IMR-90 (cell line): ENCODE data around the gene SLC16A8. TPM values are rescaled to one million over a fixed set of nuclear protein-coding genes. Genes with fewer than 3 reads are reported as not detected.

Experiments
- ATAC-seq: fragments of 200-7000 bp; cut with Tn5 transposase; 2 replicates; pipeline ENCODE4 v1.9.1; 2020; ENCODE audit warnings: low read depth, mild to moderate bottlenecking, moderate library complexity
- BruUV-seq: library from RNA; stranded (reverse); fragments of 400-500 nt; replicated peaks from 2 replicates; lab custom pipeline; 2021; lab: Mats Ljungman, UMichigan
- CTCF ChIA-PET: fragments of 300-600 bp; formaldehyde crosslinking; extraction: SDS; loops from one replicate; lab custom pipeline; 2021; ENCODE audit warnings: antibody characterized with exemption; lab: Yijun Ruan, JAX
- POLR2A ChIA-PET: fragments of 300-600 bp; sonication (Branson Sonifier 250); formaldehyde crosslinking; loops from one replicate; lab custom pipeline; 2022; ENCODE audit warnings: antibody characterized with exemption; ENCODE audit not compliant: unreplicated experiment; lab: Charles Lee
- DNase-seq: peaks from one replicate; pipeline ENCODE4 v3.0.0; 2013
- H2AFZ ChIP-seq: replicated peaks from 2 replicates; pipeline ENCODE3; 2013; ENCODE audit warnings: low read length, mild to moderate bottlenecking; ENCODE audit not compliant: poor library complexity
- H2AK5ac ChIP-seq: 2 replicates; pipeline ENCODE4 v1.6.1; 2013; ENCODE audit warnings: low read depth, low read length, inconsistent platforms
- H2AK9ac ChIP-seq: replicated peaks from 2 replicates; pipeline ENCODE3; 2013; ENCODE audit warnings: mild to moderate bottlenecking, low read depth, low read length, moderate library complexity; ENCODE audit not compliant: poor library complexity
- H2BK120ac ChIP-seq: 2 replicates; pipeline ENCODE4 v1.6.1; 2013; ENCODE audit warnings: low read depth, low read length, inconsistent platforms
- H2BK15ac ChIP-seq: 3 replicates; pipeline ENCODE4 v1.6.1; 2013; ENCODE audit warnings: low read depth, low read length, inconsistent platforms
- H2BK20ac ChIP-seq: 2 replicates; pipeline ENCODE4 v1.6.1; 2013; ENCODE audit warnings: low read depth, mild to moderate bottlenecking, inconsistent platforms, low read length, moderate library complexity
- H2BK5ac ChIP-seq: 2 replicates; pipeline ENCODE4 v1.6.1; 2013; ENCODE audit warnings: mild to moderate bottlenecking, low read depth, low read length, inconsistent platforms; ENCODE audit not compliant: poor library complexity, severe bottlenecking
- H3K14ac ChIP-seq: replicated peaks from 2 replicates; pipeline ENCODE4 v1.6.1; 2013; ENCODE audit warnings: low read depth, low read length, inconsistent platforms
- H3K18ac ChIP-seq: 2 replicates; pipeline ENCODE4 v1.6.1; 2013; ENCODE audit warnings: low read depth, low read length, control low read depth
- H3K23ac ChIP-seq: 2 replicates; pipeline ENCODE4 v1.6.1; 2013; ENCODE audit warnings: low read depth, low read length, inconsistent platforms
- H3K27ac ChIP-seq: 2 replicates; pipeline ENCODE4 v1.5.1; 2013; ENCODE audit warnings: mild to moderate bottlenecking, control low read depth, low read length; ENCODE audit not compliant: insufficient read depth
- H3K27me3 ChIP-seq: 2 replicates; pipeline ENCODE4 v1.6.1; 2013; ENCODE audit warnings: low read length; ENCODE audit not compliant: control insufficient read depth, insufficient read depth
- H3K36me3 ChIP-seq: 2 replicates; pipeline ENCODE4 v1.6.1; 2013; ENCODE audit warnings: low read length, mixed read lengths; ENCODE audit not compliant: control insufficient read depth, insufficient read depth
- H3K4ac ChIP-seq: 2 replicates; pipeline ENCODE4 v1.6.1; 2013; ENCODE audit warnings: low read depth, low read length, inconsistent platforms
- H3K4me1 ChIP-seq: 2 replicates; pipeline ENCODE4 v1.6.1; 2013; ENCODE audit warnings: low read length, mixed read lengths; ENCODE audit not compliant: control insufficient read depth, insufficient read depth
- H3K4me2 ChIP-seq: 2 replicates; pipeline ENCODE4 v1.6.1; 2013; ENCODE audit warnings: low read depth, mild to moderate bottlenecking, control low read depth, low read length, moderate library complexity
- H3K4me3 ChIP-seq: 2 replicates; pipeline ENCODE4 v1.5.1; 2013; ENCODE audit warnings: low read depth, mild to moderate bottlenecking, control low read depth, low read length, moderate library complexity; ENCODE audit not compliant: insufficient read depth
- H3K56ac ChIP-seq: 2 replicates; pipeline ENCODE4 v1.6.1; 2013; ENCODE audit warnings: low read length, inconsistent platforms; ENCODE audit not compliant: insufficient read depth; ENCODE audit errors: extremely low read depth
- H3K79me1 ChIP-seq, 2 experiments: 2 replicates each; pipeline ENCODE4 v1.6.1; 2013; ENCODE audit warnings: low read length in 2 of 2, inconsistent platforms in 1 of 2, low read depth in 1 of 2
- H3K9ac ChIP-seq: 2 replicates; pipeline ENCODE4 v1.6.1; 2013; ENCODE audit warnings: low read depth, low read length, control low read depth
- H3K9me1 ChIP-seq: 2 replicates; pipeline ENCODE4 v1.6.1; 2013; ENCODE audit warnings: low read length, inconsistent platforms; ENCODE audit not compliant: insufficient read depth
- H3K9me3 ChIP-seq: 2 replicates; pipeline ENCODE4 v1.6.1; 2013; ENCODE audit warnings: low read length; ENCODE audit not compliant: control insufficient read depth, insufficient read depth
- H4K20me1 ChIP-seq: 2 replicates; pipeline ENCODE4 v1.6.1; 2013; ENCODE audit warnings: low read length, inconsistent platforms; ENCODE audit not compliant: insufficient read depth
- H4K5ac ChIP-seq: 2 replicates; pipeline ENCODE4 v1.6.1; 2013; ENCODE audit warnings: mild to moderate bottlenecking, low read depth, low read length, control low read depth
- H4K8ac ChIP-seq, 2 experiments: 2 replicates each; pipeline ENCODE4 v1.6.1; 2013; ENCODE audit warnings: low read depth in 2 of 2, low read length in 2 of 2, control low read depth in 1 of 2, inconsistent platforms in 1 of 2
- H4K91ac ChIP-seq: 2 replicates; pipeline ENCODE4 v1.6.1; 2013; ENCODE audit warnings: low read depth, low read length, inconsistent platforms; ENCODE audit not compliant: insufficient read depth
- BHLHE40 ChIP-seq: fragments of 150-350 bp; IDR thresholded peaks from 2 replicates; pipeline ENCODE4 v1.6.1; 2016; ENCODE audit warnings: mild to moderate bottlenecking, low read depth, low read length
- CHD1 ChIP-seq: IDR thresholded peaks from 2 replicates; pipeline ENCODE4 v1.6.1; 2012; ENCODE audit warnings: low read depth, low read length, improper control_type of control experiment
- CTCF ChIP-seq: conservative IDR thresholded peaks from 2 replicates; pipeline ENCODE4 v1.5.1; 2012; ENCODE audit warnings: mild to moderate bottlenecking, low read depth, low read length, improper control_type of control experiment
- ELK1 ChIP-seq: fragments of 150-350 bp; IDR thresholded peaks from 2 replicates; pipeline ENCODE4 v1.6.1; 2016; ENCODE audit warnings: low read depth, mild to moderate bottlenecking, low read length, moderate library complexity, borderline replicate concordance
- FOS ChIP-seq: fragments of 150-350 bp; IDR thresholded peaks from 2 replicates; pipeline ENCODE4 v1.6.1; 2016; ENCODE audit warnings: low read depth, low read length
- MAFK ChIP-seq: IDR thresholded peaks from 2 replicates; pipeline ENCODE4 v1.6.1; 2012; ENCODE audit warnings: low read depth, low read length, improper control_type of control experiment
- MAZ ChIP-seq: IDR thresholded peaks from 2 replicates; pipeline ENCODE4 v1.6.1; 2012; ENCODE audit warnings: low read depth, mild to moderate bottlenecking, low read length, improper control_type of control experiment, moderate library complexity, borderline replicate concordance
- MXI1 ChIP-seq: IDR thresholded peaks from 2 replicates; pipeline ENCODE4 v1.6.1; 2012; ENCODE audit warnings: low read depth, mild to moderate bottlenecking, low read length, moderate library complexity, borderline replicate concordance
- NFE2L2 ChIP-seq: fragments of 150-350 bp; IDR thresholded peaks from 2 replicates; pipeline ENCODE4 v1.6.1; 2016; ENCODE audit warnings: low read depth, mild to moderate bottlenecking, low read length
- POLR2A ChIP-seq: IDR thresholded peaks from 2 replicates; pipeline ENCODE4 v1.6.1; 2012; ENCODE audit warnings: mild to moderate bottlenecking, low read depth, low read length
- RCOR1 ChIP-seq: IDR thresholded peaks from 2 replicates; pipeline ENCODE4 v1.6.1; 2012; ENCODE audit warnings: mild to moderate bottlenecking, low read length, improper control_type of control experiment; ENCODE audit not compliant: insufficient replicate concordance
- SMC3 ChIP-seq: fragments of 150-350 bp; IDR thresholded peaks from 2 replicates; pipeline ENCODE4 v1.6.1; 2016; ENCODE audit warnings: low read depth, mild to moderate bottlenecking, antibody characterized with exemption, low read length, moderate library complexity
- WGBS, 2 experiments: methylation state at CpG; one replicate each; pipeline versions ENCODE4 v1.1.5 to v1.1.7; 2013; ENCODE audit warnings: missing lambda C conversion rate in 2 of 2; ENCODE audit not compliant: insufficient read length in 1 of 2; ENCODE audit errors: extremely low coverage in 2 of 2; 5-methylcytosine and 5-hydroxymethylcytosine counted together
- dilution Hi-C: fragments of 300-500 bp; cut with HindIII; formaldehyde crosslinking; loops from one replicate; pipeline ENCODE4 v1.14.3; 2018; ENCODE audit warnings: low sequenced_read_pairs; ENCODE audit not compliant: unreplicated experiment
- in situ Hi-C: fragments of 300-500 bp; cut with MboI; formaldehyde crosslinking; loops from 3 replicates; pipeline ENCODE4 v1.14.3; 2019; ENCODE audit warnings: low sequenced_read_pairs, inconsistent platforms, mixed read lengths
- intact Hi-C: fragments of 100-400 bp; cut with micrococcal nuclease; formaldehyde crosslinking; loops from 2 replicates; pipeline ENCODE4 v1.10.0; 2022
- polyA plus RNA-seq, 3 experiments: library from polyadenylated mRNA; depleted of rRNA; stranded (reverse); fragments of >200 nt; gene quantifications; 2 replicates each; pipeline ENCODE4 v1.2.3, GENCODE V29; 2012; ENCODE audit warnings: low replicate concordance in 1 of 3
- total RNA-seq: library from RNA; depleted of rRNA; stranded (reverse); fragments of >200 nt; gene quantifications from 2 replicates; pipeline ENCODE4 v1.2.3, GENCODE V29; 2012

Gene SLC16A8
- total and polyA plus RNA-seq, 2 of the 4 experiments (the other 2 are of a cell fraction): not detected

- Histone ChIP-seq H4K5ac (no peak overlapping the region), H4K8ac (no peak overlapping the region), H3K18ac (no peak overlapping the region), H3K79me1 (no peaks in the 10 kb centered on the region; a peak in 1 of 4 replicates), H4K91ac (no peak overlapping the region), H3K4me1 (peaks cover 23% of the 10 kb centered on the region), H3K4me2 (no peak overlapping the region), H3K9me3 (no peaks in the 10 kb centered on the region), H3K23ac (no peak overlapping the region), H2BK20ac (no peak overlapping the region), H2AK5ac (no peak overlapping the region), H2BK5ac (no peak overlapping the region), H2BK120ac (no peak overlapping the region), H2AK9ac (peak overlapping the region; percentile 52), H4K20me1 (no peaks in the 10 kb centered on the region), H3K56ac (no peak overlapping the region), H3K9me1 (peaks cover 6% of the 10 kb centered on the region), H3K27me3 (peaks cover 11% of the 10 kb centered on the region), H3K4me3 (no peak overlapping the region), H3K36me3 (no peaks in the 10 kb centered on the region), H3K27ac (no peak overlapping the region), H2AFZ (no peak overlapping the region), H3K14ac (no peak overlapping the region), H3K4ac (no peak overlapping the region), H2BK15ac (no peak overlapping the region), H3K9ac (no peak overlapping the region)
- in situ Hi-C loops (no loop called here), dilution Hi-C loops (no loop called here), intact Hi-C loops (no loop called here)
- no TSS peak for BruUV-seq
- TF ChIP-seq NFE2L2 (no peak), MAFK (no peak), CHD1 (no peak), SMC3 (no peak), MAZ (no peak), MXI1 (no peak), BHLHE40 (no peak), ELK1 (no peak), RCOR1 (no peak), FOS (no peak), CTCF (no peak), POLR2A (no peak)
- ATAC-seq: no peak
- DNase-seq: no peak
- WGBS, 2 experiments: 83% methylated on average over 8 of the region's 12 CpGs; no CpG with 5 or more reads in 1 of the 2 experiments
- CTCF ChIA-PET: no interaction called here
- POLR2A ChIA-PET: no interaction called here
Measured at GRCh38 chr22:38031491-38031890, 52.5 kb downstream of the SLC16A8 start.
